NAMALWA (cell line): Measurements from ENCODE around the gene HOXA13.

Experiments used
- DNase-seq: peaks from one replicate; pipeline ENCODE4 v3.0.0-alpha.2; 2015; ENCODE audit warnings: low spot score

Gene HOXA13

GRCh38 chr7:27170426-27171324 is 29.2 kb downstream of the HOXA13 start:
- DNase-seq: no peak

DNA sequence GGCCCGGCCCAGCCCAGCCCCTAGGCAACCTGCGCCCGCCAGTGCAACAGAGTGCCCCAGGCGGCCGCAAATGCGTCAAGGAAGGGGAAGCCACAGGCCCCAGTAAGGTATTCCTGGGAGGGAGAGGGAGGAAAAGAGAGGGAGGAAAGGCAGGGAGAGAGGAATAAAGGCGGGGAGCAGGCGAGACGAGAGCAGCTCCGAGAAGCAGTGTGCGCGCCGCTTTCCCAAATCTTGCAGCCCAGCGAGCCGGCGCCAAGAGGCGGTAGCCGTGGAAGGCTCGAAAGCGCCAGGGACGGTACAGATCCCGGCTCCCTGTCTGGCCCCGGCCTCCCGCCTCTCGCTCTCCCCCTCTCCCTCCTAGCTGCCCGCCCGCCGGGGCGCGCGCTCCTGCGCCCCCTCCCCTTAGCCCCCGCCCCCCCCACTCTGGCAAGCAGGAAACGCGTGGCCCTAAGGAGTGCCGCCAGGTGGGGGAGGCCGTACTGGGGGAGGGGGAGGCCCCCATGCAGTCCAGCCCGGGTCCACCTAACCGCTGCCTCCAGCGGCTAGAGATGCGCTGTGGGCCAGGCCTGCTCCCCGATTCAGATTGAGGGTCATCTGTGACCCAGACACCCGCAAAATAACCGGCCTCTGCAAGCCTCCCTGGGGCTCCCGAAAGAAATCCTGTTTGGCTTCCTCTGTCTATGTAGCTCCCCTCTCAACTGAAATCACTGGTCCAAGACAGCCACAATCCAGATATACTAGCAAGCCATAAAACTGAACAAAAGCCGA is 30.0 kb downstream of the HOXA13 start:
- DNase-seq: no peak

DNA sequence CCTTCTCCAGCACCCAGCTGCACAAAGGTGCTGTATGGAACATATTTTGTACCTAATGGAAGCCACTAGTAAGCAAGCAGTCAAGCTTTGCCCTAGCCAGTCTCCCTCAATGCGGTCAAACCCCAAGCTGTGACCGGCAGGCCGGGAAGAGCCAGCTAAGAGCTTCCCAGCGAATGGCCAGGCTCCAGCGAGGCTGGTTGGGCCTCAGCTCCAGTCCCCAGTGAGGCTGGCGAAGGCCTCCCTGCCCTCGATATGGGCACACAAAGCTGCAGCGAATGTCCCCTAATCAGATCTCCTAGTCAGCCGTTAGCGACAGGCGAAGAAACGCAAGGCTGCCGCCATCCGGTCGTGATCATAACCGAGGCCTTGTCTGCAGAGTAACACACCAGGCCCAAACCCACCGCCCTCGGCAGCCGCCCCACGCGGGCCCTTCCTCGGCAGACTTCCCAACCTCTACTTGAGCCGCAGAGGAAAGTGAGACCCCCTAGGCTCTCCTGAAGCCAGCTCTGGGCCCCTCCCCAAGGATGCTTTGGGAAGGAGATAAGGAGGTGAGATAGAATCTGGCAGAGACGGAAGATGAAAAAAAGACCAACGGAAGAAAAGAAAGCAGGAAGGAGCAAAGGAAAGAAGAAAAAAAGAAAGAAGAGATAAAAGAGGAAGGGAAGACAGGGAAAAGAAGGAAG is 31.5 kb downstream of the HOXA13 start:
- no peak for DNase-seq

DNA sequence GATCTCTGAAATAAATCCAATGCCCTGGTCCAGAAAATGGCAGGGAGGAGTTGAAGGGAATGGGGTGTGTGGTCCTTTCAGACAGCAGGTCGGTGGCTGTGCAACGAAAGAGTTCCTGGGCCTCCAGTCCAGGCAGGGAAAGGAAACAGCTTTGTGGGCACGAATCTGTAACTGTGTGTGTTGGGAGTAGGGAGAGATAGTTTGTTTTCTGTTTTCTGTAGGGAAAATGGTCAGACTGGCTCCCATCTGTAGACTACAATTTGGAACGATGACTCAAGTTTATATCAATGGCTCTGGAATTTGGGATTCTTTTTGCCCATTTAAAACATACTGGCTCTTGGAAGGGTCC is 32.0 kb downstream of the HOXA13 start:
- no peak for DNase-seq

GRCh38 chr7:27166531-27167505 is 33.1 kb downstream of the HOXA13 start:
- DNase-seq: no peak

DNA sequence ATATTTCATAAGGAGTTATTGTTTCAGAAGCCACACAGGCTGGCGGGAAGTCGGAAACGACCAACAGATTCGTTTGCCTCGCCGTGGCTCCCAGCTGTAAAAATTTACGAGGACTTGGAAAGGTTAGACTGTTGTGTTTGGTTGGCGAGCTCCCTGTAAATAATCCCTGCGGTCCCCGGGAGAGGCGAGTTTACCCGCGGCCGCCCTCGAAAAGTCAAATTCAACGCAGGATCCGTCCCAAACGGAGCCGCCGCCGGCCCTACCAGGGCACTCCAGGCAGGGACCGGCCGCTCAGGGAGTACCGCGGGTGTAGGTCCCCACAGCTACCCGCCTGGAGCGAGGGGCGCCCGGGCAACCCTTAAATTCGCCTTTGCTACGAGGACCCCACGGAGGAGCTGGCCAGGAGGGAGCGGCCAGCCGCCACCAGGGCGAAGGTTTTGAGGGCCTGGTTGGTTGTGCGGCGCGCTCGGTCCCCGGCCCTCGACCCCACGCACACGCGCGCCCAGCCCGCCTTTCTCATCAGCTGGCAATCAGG is 33.8 kb downstream of the HOXA13 start:
- DNase-seq: no peak

DNA sequence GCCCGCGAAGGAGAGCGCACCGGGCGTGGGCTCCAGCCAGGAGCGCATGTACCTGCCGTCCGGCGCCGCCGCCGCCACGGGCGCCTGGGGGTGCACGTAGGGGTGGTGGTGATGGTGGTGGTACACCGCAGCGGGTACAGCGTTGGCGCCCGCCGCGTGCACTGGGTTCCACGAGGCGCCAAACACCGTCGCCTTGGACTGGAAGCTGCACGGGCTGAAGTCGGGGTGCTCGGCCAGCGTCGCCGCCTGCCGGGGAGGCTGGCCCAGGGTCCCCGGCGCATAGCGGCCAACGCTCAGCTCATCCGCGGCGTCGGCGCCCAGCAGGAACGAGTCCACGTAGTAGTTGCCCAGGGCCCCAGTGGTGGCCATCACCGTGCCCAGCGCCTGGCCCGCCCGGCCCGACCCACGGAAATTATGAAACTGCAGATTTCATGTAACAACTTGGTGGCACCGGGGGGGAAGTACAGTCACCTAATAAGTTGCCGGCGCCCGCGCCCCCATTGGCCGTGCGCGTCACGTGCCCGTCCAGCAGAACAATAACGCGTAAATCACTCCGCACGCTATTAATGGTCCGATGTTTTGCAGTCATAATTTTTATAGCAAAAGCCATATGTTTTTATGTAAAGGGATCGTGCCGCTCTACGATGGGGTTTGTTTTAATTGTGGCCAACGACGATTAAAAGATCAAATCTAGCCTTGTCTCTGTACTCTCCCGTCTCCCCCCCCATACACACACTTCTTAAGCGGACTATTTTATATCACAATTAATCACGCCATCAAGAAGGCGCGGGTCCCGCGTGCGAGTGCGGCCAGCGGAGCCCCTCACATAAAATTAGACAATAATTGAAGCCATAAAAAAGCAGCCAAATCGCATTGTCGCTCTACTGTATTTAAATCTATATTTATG is 34.5 kb downstream of the HOXA13 start, which contains the start of gene HOXA9:
Gene HOXA9 (minus strand): TSS at position 449 of the 907 bp plus-strand sequence. CDS start 80 bp downstream, at position 369.
- no peak for DNase-seq

- DNase-seq: no peak
Observed at GRCh38 chr7:27164367-27165088, 35.4 kb downstream of the HOXA13 start.

DNA sequence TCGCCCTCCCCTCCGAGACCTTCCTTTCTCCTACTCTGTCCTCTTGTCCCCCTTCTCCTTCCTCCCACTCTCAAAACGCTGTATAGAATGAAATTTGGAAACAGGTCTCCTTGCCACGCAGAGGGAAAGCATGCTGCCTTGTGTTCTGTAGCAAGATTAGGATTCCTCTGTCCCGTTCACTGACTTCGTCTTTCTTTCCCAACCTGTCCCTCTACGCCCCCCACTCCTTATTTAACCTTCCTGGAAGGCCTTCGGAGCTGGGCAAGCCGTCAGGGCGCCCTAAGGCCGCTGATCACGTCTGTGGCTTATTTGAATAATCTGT is 35.9 kb downstream of the HOXA13 start:
- DNase-seq: no peak

- DNase-seq: no peak
Observed at GRCh38 chr7:27163288-27164044, 36.4 kb downstream of the HOXA13 start.

DNA sequence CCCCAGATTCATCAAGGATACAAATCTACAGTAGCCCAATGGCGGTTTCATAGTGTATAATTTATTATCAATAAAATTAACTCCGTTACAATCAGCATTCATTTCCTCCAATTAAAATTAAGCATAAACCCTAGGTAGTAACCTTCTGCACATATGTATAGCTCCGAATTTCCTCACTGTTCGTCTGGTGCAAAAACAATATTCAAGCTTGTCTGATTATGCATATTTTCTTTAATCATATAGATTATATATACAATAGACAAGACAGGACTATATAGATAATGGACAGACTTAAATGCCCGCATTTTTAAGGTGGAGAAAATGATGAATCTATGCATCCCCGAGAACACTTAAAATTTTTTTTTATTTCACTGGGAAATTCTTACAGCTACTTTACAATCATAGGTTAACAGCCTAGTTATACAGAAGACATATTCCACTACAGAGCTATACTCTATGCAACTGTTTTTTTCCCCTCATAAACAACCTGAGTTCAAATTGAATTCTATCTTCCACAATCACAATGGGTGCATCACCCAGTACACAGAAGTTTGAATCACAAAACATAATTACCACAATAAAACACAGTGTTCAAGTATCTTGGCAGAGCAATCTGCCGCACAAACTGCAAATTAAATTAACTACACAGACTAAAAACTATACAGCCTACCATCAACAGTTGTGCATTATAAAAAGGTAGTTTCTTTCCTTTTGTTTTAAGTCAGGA is 37.2 kb downstream of the HOXA13 start:
- DNase-seq: no peak

DNA sequence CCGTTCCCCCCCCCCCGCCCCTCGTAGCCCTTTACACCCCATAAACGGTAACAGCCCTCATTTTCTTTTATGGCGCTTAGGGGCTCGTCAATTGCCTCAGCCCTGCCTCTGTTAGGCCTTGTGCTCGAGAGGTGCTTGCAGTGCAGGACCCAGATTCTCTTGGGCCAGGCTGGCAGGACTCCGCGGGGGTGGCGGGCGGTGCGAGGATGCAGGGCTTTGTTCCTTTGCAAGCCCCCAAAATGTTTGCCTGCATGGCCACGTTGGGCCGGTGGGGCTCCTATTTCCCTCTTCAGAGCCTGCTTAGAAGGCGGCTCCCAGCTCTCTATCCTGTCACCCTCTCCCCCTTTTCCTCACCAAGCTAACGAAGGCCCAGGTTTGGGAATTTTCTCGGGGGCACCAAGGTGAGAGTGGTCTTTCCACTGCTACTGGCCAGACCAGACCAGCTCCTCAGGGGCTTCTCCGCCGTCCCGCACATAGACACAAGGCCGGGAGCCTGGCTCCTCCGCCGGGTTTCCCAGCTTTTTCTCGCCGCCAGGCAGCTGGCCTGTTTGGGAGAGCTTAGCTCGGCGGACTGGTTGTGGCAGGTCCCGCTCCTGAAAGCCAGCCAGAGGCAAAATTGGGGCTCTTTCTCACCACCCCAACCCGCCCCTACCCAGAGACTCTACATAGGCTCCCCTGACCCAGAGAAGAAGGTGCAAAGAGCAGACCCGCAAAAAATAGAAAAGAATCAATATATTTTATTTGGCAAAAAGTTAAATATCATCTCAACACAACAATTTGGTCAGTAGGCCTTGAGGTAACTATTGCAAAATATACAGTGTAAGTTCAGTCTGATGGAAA is 38.0 kb downstream of the HOXA13 start:
- DNase-seq: no peak

GRCh38 chr7:27161214-27161720 is 38.6 kb downstream of the HOXA13 start:
- no peak for DNase-seq

- peak; percentile 91 for DNase-seq
Observed at GRCh38 chr7:27160546-27161213, 39.2 kb downstream of the HOXA13 start.

GRCh38 chr7:27160145-27160545 is 39.7 kb downstream of the HOXA13 start:
- no peak for DNase-seq
